H9 (cell line): ENCODE measurements around the gene SNAI1. TPM values are rescaled to one million over a fixed set of nuclear protein-coding genes. Genes with fewer than 3 reads are reported as not detected.

Source experiments
- DNase-seq: peaks from one replicate; pipeline ENCODE4 v3.0.0-alpha.2; 2017
- H2AFZ ChIP-seq: one replicate; pipeline ENCODE4 v1.6.1; 2013; ENCODE audit warnings: mild to moderate bottlenecking, low read length, control low read depth, moderate library complexity
- H2AK5ac ChIP-seq: 2 replicates; pipeline ENCODE4 v1.6.1; 2013; ENCODE audit warnings: low read length, control low read depth, mixed read lengths; ENCODE audit not compliant: insufficient read length
- H2BK120ac ChIP-seq: one replicate; pipeline ENCODE4 v1.6.1; 2013; ENCODE audit warnings: low read depth, mild to moderate bottlenecking, low read length, control low read depth, inconsistent platforms; ENCODE audit not compliant: poor library complexity, severe bottlenecking
- H2BK12ac ChIP-seq: 2 replicates; pipeline ENCODE4 v1.6.1; 2013; ENCODE audit warnings: low read length, control low read depth, mixed read lengths, low read depth; ENCODE audit not compliant: insufficient read length
- H2BK15ac ChIP-seq: 2 replicates; pipeline ENCODE4 v1.6.1; 2013; ENCODE audit warnings: low read depth, low read length, control low read depth
- H2BK20ac ChIP-seq: one replicate; pipeline ENCODE4 v1.6.1; 2013; ENCODE audit warnings: low read depth, mild to moderate bottlenecking, low read length, control low read depth, inconsistent platforms; ENCODE audit not compliant: poor library complexity, severe bottlenecking
- H2BK5ac ChIP-seq: 2 replicates; pipeline ENCODE4 v1.6.1; 2013; ENCODE audit warnings: low read length, control low read depth, mixed read lengths; ENCODE audit not compliant: insufficient read length
- H3K14ac ChIP-seq: 2 replicates; pipeline ENCODE4 v1.6.1; 2013; ENCODE audit warnings: low read length, control low read depth; ENCODE audit not compliant: insufficient read depth
- H3K18ac ChIP-seq: 2 replicates; pipeline ENCODE4 v1.6.1; 2013; ENCODE audit warnings: low read depth, mild to moderate bottlenecking, mixed read lengths, low read length, control low read depth; ENCODE audit not compliant: insufficient read length
- H3K23ac ChIP-seq: 2 replicates; pipeline ENCODE4 v1.6.1; 2013; ENCODE audit warnings: low read length, control low read depth, mixed read lengths, low read depth; ENCODE audit not compliant: insufficient read length
- H3K23me2 ChIP-seq: 2 replicates; pipeline ENCODE4 v1.6.1; 2013; ENCODE audit warnings: low read depth, mild to moderate bottlenecking, mixed read lengths, low read length, control low read depth; ENCODE audit not compliant: insufficient read length, poor library complexity, severe bottlenecking
- H3K27ac ChIP-seq: 2 replicates; pipeline ENCODE4 v1.5.1; 2013; ENCODE audit warnings: low read length, control low read depth, mixed read lengths, low read depth; ENCODE audit not compliant: insufficient read length
- H3K27me3 ChIP-seq: 2 replicates; pipeline ENCODE4 v1.6.1; 2013; ENCODE audit warnings: low read length, control low read depth, inconsistent platforms; ENCODE audit not compliant: insufficient read depth
- H3K4ac ChIP-seq: 2 replicates; pipeline ENCODE4 v1.6.1; 2013; ENCODE audit warnings: low read depth, mild to moderate bottlenecking, control low read depth, inconsistent platforms, low read length, moderate library complexity
- H3K4me1 ChIP-seq: 2 replicates; pipeline ENCODE4 v1.6.1; 2013; ENCODE audit warnings: low read length, control low read depth, inconsistent platforms; ENCODE audit not compliant: insufficient read depth
- H3K4me2 ChIP-seq: 2 replicates; pipeline ENCODE4 v1.6.1; 2013; ENCODE audit warnings: low read length, control low read depth, mixed read lengths; ENCODE audit not compliant: insufficient read length, insufficient read depth
- H3K56ac ChIP-seq: 2 replicates; pipeline ENCODE4 v1.6.1; 2013; ENCODE audit warnings: low read depth, mild to moderate bottlenecking, mixed read lengths, low read length, control low read depth; ENCODE audit not compliant: insufficient read length
- H3K79me1 ChIP-seq: 2 replicates; pipeline ENCODE4 v1.6.1; 2013; ENCODE audit warnings: low read depth, mild to moderate bottlenecking, moderate library complexity, low read length, control low read depth, inconsistent platforms; ENCODE audit not compliant: insufficient read depth, poor library complexity, severe bottlenecking
- H3K79me2 ChIP-seq: 2 replicates; pipeline ENCODE4 v1.6.1; 2013; ENCODE audit warnings: low read length, control low read depth, inconsistent platforms; ENCODE audit not compliant: insufficient read depth
- H3K9ac ChIP-seq: 2 replicates; pipeline ENCODE4 v1.6.1; 2013; ENCODE audit warnings: low read length, control low read depth, mixed read lengths; ENCODE audit not compliant: insufficient read length; ENCODE audit errors: extremely low read depth
- H3K9me3 ChIP-seq: one replicate; pipeline ENCODE4 v1.6.1; 2013; ENCODE audit warnings: low read depth, low read length, inconsistent platforms; ENCODE audit not compliant: control insufficient read depth
- H3T11ph ChIP-seq: one replicate; pipeline ENCODE4 v1.6.1; 2013; ENCODE audit warnings: mild to moderate bottlenecking, low read length, control low read depth, inconsistent platforms
- H4K20me1 ChIP-seq: one replicate; pipeline ENCODE4 v1.6.1; 2013; ENCODE audit not compliant: control insufficient read depth, insufficient read length, insufficient read depth
- H4K5ac ChIP-seq: 2 replicates; pipeline ENCODE4 v1.6.1; 2013; ENCODE audit warnings: low read depth, mild to moderate bottlenecking, mixed read lengths, low read length, control low read depth; ENCODE audit not compliant: insufficient read length
- H4K8ac ChIP-seq: replicated peaks from 2 replicates; pipeline ENCODE4 v1.6.1; 2013; ENCODE audit warnings: low read length, control low read depth, mixed read lengths, low read depth; ENCODE audit not compliant: insufficient read length
- H4K91ac ChIP-seq: 2 replicates; pipeline ENCODE4 v1.6.1; 2013; ENCODE audit warnings: low read depth, mild to moderate bottlenecking, moderate library complexity, mixed read lengths, low read length, control low read depth; ENCODE audit not compliant: insufficient read length
- H3K27ac Mint-ChIP-seq, 3 experiments: 2 replicates in 2 of 3; 3 replicates in 1 of 3; pipeline ENCODE4 v1.8.0; 2020 to 2021; ENCODE audit warnings: mixed read lengths in 3 of 3, mild to moderate bottlenecking in 1 of 3, moderate library complexity in 1 of 3
- H3K27me3 Mint-ChIP-seq: 2 replicates; pipeline ENCODE4 v1.8.0; 2021; ENCODE audit warnings: low read depth, mild to moderate bottlenecking, moderate library complexity, mixed read lengths
- H3K36me3 Mint-ChIP-seq, 3 experiments: 2 replicates in 2 of 3; 3 replicates in 1 of 3; pipeline ENCODE4 v1.8.0; 2020 to 2021; ENCODE audit warnings: low read depth in 3 of 3, mixed read lengths in 3 of 3; ENCODE audit not compliant: insufficient read depth in 1 of 3
- H3K4me1 Mint-ChIP-seq, 2 experiments: 2 replicates each; pipeline ENCODE4 v1.8.0; 2020; ENCODE audit warnings: mixed read lengths in 2 of 2
- H3K4me3 Mint-ChIP-seq, 2 experiments: 2 replicates in 1 of 2; 3 replicates in 1 of 2; pipeline ENCODE4 v1.8.0; 2020 to 2021; ENCODE audit warnings: mild to moderate bottlenecking in 2 of 2, mixed read lengths in 2 of 2, moderate library complexity in 1 of 2
- H3K9me3 Mint-ChIP-seq, 2 experiments: 2 replicates in 1 of 2; 3 replicates in 1 of 2; pipeline ENCODE4 v1.8.0; 2020; ENCODE audit warnings: mild to moderate bottlenecking in 2 of 2, mixed read lengths in 2 of 2, moderate library complexity in 1 of 2
- WGBS: extraction: QIAGEN DNeasy Blood & Tissue Kit; methylation state at CpG from one replicate; pipeline ENCODE4 v1.1.7; 2013; ENCODE audit warnings: missing lambda C conversion rate, low lambda C conversion rate, mixed read lengths; ENCODE audit not compliant: insufficient read length; ENCODE audit errors: extremely low coverage; 5-methylcytosine and 5-hydroxymethylcytosine counted together
- total RNA-seq: library from RNA; stranded (reverse); gene quantifications from 2 replicates; pipeline ENCODE4 v1.2.1, GENCODE V29; 2021
- TF ChIP-seq, protein P1 (sequence below): fragments of 200-600 bp; sonication (generic); conservative IDR thresholded peaks from 3 replicates; pipeline ENCODE4 v1.8.0; 2021; ENCODE audit warnings: antibody characterized with exemption, mild to moderate bottlenecking

Gene SNAI1
- total RNA-seq, 1 experiment from 2014 or later = 7.0 TPM

DNA sequence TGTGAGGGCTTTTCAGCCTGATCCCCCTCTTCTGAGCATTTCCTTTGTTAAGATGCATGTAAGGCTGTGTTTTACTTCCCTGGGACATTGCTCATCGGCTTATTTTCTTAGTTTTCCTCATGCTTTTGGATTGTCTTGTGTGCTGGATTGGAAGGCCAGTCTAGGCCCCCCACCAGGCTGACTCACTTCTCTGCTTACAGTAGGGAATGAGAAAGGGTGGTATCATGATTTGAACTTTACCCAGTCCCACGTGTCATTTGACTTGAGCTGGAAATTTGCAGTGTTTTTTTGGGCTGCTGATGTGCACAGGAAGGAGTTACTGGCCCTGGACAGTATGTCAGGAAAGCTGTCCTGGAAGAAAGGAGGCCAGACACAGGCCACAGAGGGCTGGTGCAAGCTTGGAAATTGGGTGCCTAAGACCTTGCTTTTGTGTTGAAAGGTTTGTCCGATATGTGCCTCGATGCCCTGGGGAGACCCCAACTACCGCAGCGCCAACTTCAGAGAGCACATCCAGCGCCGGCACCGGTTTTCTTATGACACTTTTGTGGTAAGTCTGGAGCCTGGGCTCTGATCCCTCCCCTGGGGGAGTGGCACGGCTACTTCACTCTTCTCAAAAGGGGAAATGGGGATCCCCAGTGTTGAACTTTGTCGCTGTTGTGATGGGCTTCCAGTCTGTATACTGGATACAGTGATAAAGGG is 33.8 kb upstream of the SNAI1 start:
- Mint-ChIP-seq H3K4me1 (no peaks in the 10 kb centered on the region), H3K27me3 (no peaks in the 10 kb centered on the region), H3K36me3 (peaks cover 53 to 91% (median 86%) of the 10 kb centered on the region in 3 experiments; a peak in 6 of 7 replicates), H3K4me3 (no peak overlapping the region), H3K27ac (no peak overlapping the region), H3K9me3 (no peaks in the 10 kb centered on the region)
- H4K5ac ChIP-seq = no peak overlapping the region
- H3K27ac ChIP-seq = no peak overlapping the region
- H3K79me1 ChIP-seq = no peaks in the 10 kb centered on the region
- no peaks in the 10 kb centered on the region for H4K20me1 ChIP-seq
- H3K23ac ChIP-seq = no peak overlapping the region
- no peaks in the 10 kb centered on the region for H3K23me2 ChIP-seq
- H2AFZ ChIP-seq = no peak overlapping the region
- TF ChIP-seq, protein P1, sequence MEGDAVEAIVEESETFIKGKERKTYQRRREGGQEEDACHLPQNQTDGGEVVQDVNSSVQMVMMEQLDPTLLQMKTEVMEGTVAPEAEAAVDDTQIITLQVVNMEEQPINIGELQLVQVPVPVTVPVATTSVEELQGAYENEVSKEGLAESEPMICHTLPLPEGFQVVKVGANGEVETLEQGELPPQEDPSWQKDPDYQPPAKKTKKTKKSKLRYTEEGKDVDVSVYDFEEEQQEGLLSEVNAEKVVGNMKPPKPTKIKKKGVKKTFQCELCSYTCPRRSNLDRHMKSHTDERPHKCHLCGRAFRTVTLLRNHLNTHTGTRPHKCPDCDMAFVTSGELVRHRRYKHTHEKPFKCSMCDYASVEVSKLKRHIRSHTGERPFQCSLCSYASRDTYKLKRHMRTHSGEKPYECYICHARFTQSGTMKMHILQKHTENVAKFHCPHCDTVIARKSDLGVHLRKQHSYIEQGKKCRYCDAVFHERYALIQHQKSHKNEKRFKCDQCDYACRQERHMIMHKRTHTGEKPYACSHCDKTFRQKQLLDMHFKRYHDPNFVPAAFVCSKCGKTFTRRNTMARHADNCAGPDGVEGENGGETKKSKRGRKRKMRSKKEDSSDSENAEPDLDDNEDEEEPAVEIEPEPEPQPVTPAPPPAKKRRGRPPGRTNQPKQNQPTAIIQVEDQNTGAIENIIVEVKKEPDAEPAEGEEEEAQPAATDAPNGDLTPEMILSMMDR = no peak
- no peak overlapping the region for H4K8ac ChIP-seq
- no peaks in the 10 kb centered on the region for H3K9me3 ChIP-seq
- no peak for DNase-seq
- H3T11ph ChIP-seq = no peak overlapping the region
- H3K56ac ChIP-seq = no peak overlapping the region
- no peak overlapping the region for H2BK12ac ChIP-seq
- no peak overlapping the region for H4K91ac ChIP-seq
- no peaks in the 10 kb centered on the region for H3K4me1 ChIP-seq
- no peak overlapping the region for H3K14ac ChIP-seq
- no peak overlapping the region for H2BK15ac ChIP-seq
- 0 out of 2 replicates have a peak, but pooled peaks cover 3% of the 10 kb centered on the region for H3K79me2 ChIP-seq
- no peak overlapping the region for H2AK5ac ChIP-seq
- no CpG with 5 or more reads among the region's 11 CpGs for WGBS
- no peak overlapping the region for H2BK120ac ChIP-seq
- no peaks in the 10 kb centered on the region for H3K27me3 ChIP-seq
- no peak overlapping the region for H2BK20ac ChIP-seq
- no peak overlapping the region for H3K18ac ChIP-seq
- H2BK5ac ChIP-seq = no peak overlapping the region
- H3K9ac ChIP-seq = no peak overlapping the region
- H3K4me2 ChIP-seq = no peak overlapping the region
- H3K4ac ChIP-seq = no peak overlapping the region
